HCT116 (cell line): Measurements from ENCODE around the gene MYO16. TPM values are rescaled to one million over a fixed set of nuclear protein-coding genes. Genes with fewer than 3 reads are reported as not detected.
A peak's percentile ranks its signal among the peaks of the same experiment; 100 is the strongest.

Experiments used
- ATAC-seq: fragments of 200-7000 bp; cut with Tn5 transposase; 2 replicates; pipeline ENCODE4 v1.9.1; 2020; ENCODE audit warnings: mild to moderate bottlenecking, moderate library complexity
- BruUV-seq: library from RNA; stranded (reverse); fragments of 400-500 nt; replicated peaks from 2 replicates; lab custom pipeline; 2021; lab: Mats Ljungman, UMichigan
- CTCF ChIA-PET: fragments of 300-600 bp; sonication (Branson Sonifier 250); formaldehyde crosslinking; loops from one replicate; lab custom pipeline; 2021; ENCODE audit warnings: antibody characterized with exemption; lab: Charles Lee
- POLR2A ChIA-PET: fragments of 300-600, 350-600 bp; sonication (Branson Sonifier 250); formaldehyde crosslinking; loops from one replicate; lab custom pipeline; 2021; ENCODE audit warnings: antibody characterized with exemption; lab: Charles Lee
- RAD21 ChIA-PET, 2 experiments: fragments of 300-600 bp; sonication (Branson Sonifier 250); formaldehyde crosslinking; loops; one replicate each; lab custom pipeline; 2023; ENCODE audit warnings: low total read pairs in 2 of 2; ENCODE audit not compliant: uncharacterized antibody in 2 of 2, unreplicated experiment in 2 of 2, low non-redundant PET in 1 of 2; lab: Charles Lee
- DNase-seq: peaks from one replicate; pipeline ENCODE4 v3.0.0-alpha.2; 2010; ENCODE audit warnings: low read depth, low spot score
- H2AFZ ChIP-seq: fragments of 200-600 bp; shearing (Covaris generic), sonication (generic); 2 replicates; pipeline ENCODE4 v1.6.1; 2017; ENCODE audit warnings: low read depth, mixed run types, mixed read lengths, antibody characterized with exemption, low read length; ENCODE audit not compliant: poor library complexity, severe bottlenecking
- H3K27ac ChIP-seq: 2 replicates; pipeline ENCODE4 v1.5.1; 2012; ENCODE audit warnings: low read depth, low read length
- H3K27me3 ChIP-seq: fragments of 200-600 bp; sonication (generic); 2 replicates; pipeline ENCODE4 v1.6.1; 2016; ENCODE audit warnings: mixed run types, low read length, mixed read lengths; ENCODE audit not compliant: insufficient read depth
- H3K36me3 ChIP-seq, 2 experiments: fragments of 200-500 bp in 1 of 2; fragments of 200-600 bp in 1 of 2; sonication (Bioruptor generic) in 1 of 2; sonication (generic) in 1 of 2; 2 replicates each; pipeline versions ENCODE4 v1.5.1 to v1.6.1; 2014 to 2016; ENCODE audit warnings: low read length in 2 of 2, inconsistent platforms in 1 of 2, mixed read lengths in 1 of 2, mixed run types in 1 of 2; ENCODE audit not compliant: insufficient read depth in 2 of 2, control insufficient read depth in 1 of 2
- H3K4me1 ChIP-seq, 2 experiments: fragments of 200-600 bp in 1 of 2; sonication (generic) in 1 of 2; 2 replicates each; pipeline versions ENCODE4 v1.5.1 to v1.6.1; 2012 to 2017; ENCODE audit warnings: low read length in 2 of 2, inconsistent platforms in 1 of 2, mild to moderate bottlenecking in 1 of 2, mixed read lengths in 1 of 2, mixed run types in 1 of 2, moderate library complexity in 1 of 2; ENCODE audit not compliant: insufficient read depth in 2 of 2, control insufficient read depth in 1 of 2
- H3K4me2 ChIP-seq: fragments of 200-600 bp; sonication (generic); 2 replicates; pipeline ENCODE4 v1.6.1; 2017; ENCODE audit warnings: mixed run types, low read length, mixed read lengths
- H3K4me3 ChIP-seq, 2 experiments: fragments of 200-600 bp in 1 of 2; sonication (generic) in 1 of 2; replicated peaks in 1 of 2; 2 replicates each; pipeline ENCODE4 v1.5.1; 2011 to 2016; ENCODE audit warnings: low read length in 2 of 2, control low read depth in 1 of 2, low read depth in 1 of 2, mild to moderate bottlenecking in 1 of 2, mixed read lengths in 1 of 2, mixed run types in 1 of 2
- H3K79me2 ChIP-seq: fragments of 200-600 bp; sonication (generic); 2 replicates; pipeline ENCODE4 v1.6.1; 2017; ENCODE audit warnings: mild to moderate bottlenecking, mixed run types, low read length, moderate library complexity, mixed read lengths; ENCODE audit not compliant: insufficient read depth
- H3K9ac ChIP-seq: fragments of 200-600 bp; sonication (generic); 2 replicates; pipeline ENCODE4 v1.6.1; 2016; ENCODE audit warnings: low read length, mixed read lengths
- H3K9me2 ChIP-seq: fragments of 200-600 bp; sonication (generic), shearing (Covaris generic); 2 replicates; pipeline ENCODE4 v1.6.1; 2017; ENCODE audit warnings: mixed run types, mild to moderate bottlenecking, moderate library complexity; ENCODE audit not compliant: insufficient read depth
- H3K9me3 ChIP-seq, 2 experiments: fragments of 200-500 bp in 1 of 2; fragments of 200-600 bp in 1 of 2; sonication (Bioruptor generic) in 1 of 2; sonication (generic) in 1 of 2; 2 replicates each; pipeline ENCODE4 v1.6.1; 2014 to 2017; ENCODE audit warnings: low read length in 2 of 2, mixed read lengths in 2 of 2, inconsistent platforms in 1 of 2, low read depth in 1 of 2, mild to moderate bottlenecking in 1 of 2, mixed run types in 1 of 2, moderate library complexity in 1 of 2; ENCODE audit not compliant: control insufficient read depth in 1 of 2, insufficient read depth in 1 of 2
- H4K20me1 ChIP-seq: fragments of 200-600 bp; sonication (generic), shearing (Covaris generic); 2 replicates; pipeline ENCODE4 v1.6.1; 2017; ENCODE audit warnings: mixed run types, mild to moderate bottlenecking, moderate library complexity; ENCODE audit not compliant: insufficient read depth
- CBX3 ChIP-seq: IDR thresholded peaks from 2 replicates; pipeline ENCODE4 v1.6.1; 2012; ENCODE audit warnings: low read depth
- CEBPB ChIP-seq: IDR thresholded peaks from 2 replicates; pipeline ENCODE4 v1.6.1; 2012; ENCODE audit warnings: low read depth
- CTCF ChIP-seq, 3 experiments: fragments of 200-600 bp in 1 of 3; sonication (generic) in 1 of 3; IDR thresholded peaks in 2 of 3; conservative IDR thresholded peaks in 1 of 3; 2 replicates each; pipeline ENCODE4 v1.5.1; 2012 to 2017; ENCODE audit warnings: low read depth in 2 of 3, low read length in 2 of 3, antibody characterized with exemption in 1 of 3, borderline replicate concordance in 1 of 3, control low read depth in 1 of 3, mild to moderate bottlenecking in 1 of 3, mixed read lengths in 1 of 3, mixed run types in 1 of 3, moderate library complexity in 1 of 3; ENCODE audit not compliant: insufficient read depth in 1 of 3
- REST ChIP-seq: IDR thresholded peaks from 2 replicates; pipeline ENCODE4 v1.6.1; 2012; ENCODE audit warnings: low read depth
- SIN3A ChIP-seq: IDR thresholded peaks from 2 replicates; pipeline ENCODE4 v1.6.1; 2012; ENCODE audit warnings: low read depth
- intact Hi-C: fragments of 100-400 bp; cut with micrococcal nuclease; formaldehyde crosslinking; loops from 2 replicates; pipeline ENCODE4 v1.10.0; 2022
- total RNA-seq: library from RNA; stranded (reverse); gene quantifications from one replicate; pipeline ENCODE4 v1.2.1, GENCODE V29; 2021; ENCODE audit not compliant: unreplicated experiment

Gene MYO16
- total RNA-seq, 1 experiment from 2014 or later = 0.07 TPM

- no peak for TF ChIP-seq REST
Observed at GRCh38 chr13:109199280-109199679, 569.9 kb downstream of the MYO16 start (continued).

- Histone ChIP-seq H3K9me3 (no peaks in the 10 kb centered on the region), H3K79me2 (no peaks in the 10 kb centered on the region), H3K27ac (no peak overlapping the region), H4K20me1 (no peaks in the 10 kb centered on the region), H3K36me3 (no peaks in the 10 kb centered on the region), H3K9me2 (no peaks in the 10 kb centered on the region), H2AFZ (peak overlapping the region; percentile 42), H3K9ac (no peak overlapping the region), H3K4me1 (peaks cover 0 to 41% of the 10 kb centered on the region in 2 experiments; a peak in 2 of 4 replicates), H3K4me2 (peak overlapping the region; percentile 31), H3K4me3 (no peak overlapping the region), H3K27me3 (no peaks in the 10 kb centered on the region)
- POLR2A ChIA-PET = no interaction called here
- no peak for ATAC-seq
- CTCF ChIA-PET = interaction anchor here (0.7 kb wide), 1 partner anchor 155 kb away, joined by 4 read pairs; no protein-coding TSS in a partner anchor
- RAD21 ChIA-PET = no interaction called here
- DNase-seq = no peak
- intact Hi-C loops = no loop called here
- no peak for TF ChIP-seq CEBPB
- no TSS peak for BruUV-seq
Observed at GRCh38 chr13:109200556-109200955, 571.1 kb downstream of the MYO16 start.

- Histone ChIP-seq H3K4me2 (no peak overlapping the region), H3K36me3 (no peaks in the 10 kb centered on the region), H3K27me3 (no peaks in the 10 kb centered on the region), H3K4me3 (no peak overlapping the region), H3K9ac (no peak overlapping the region), H2AFZ (no peak overlapping the region), H3K4me1 (peaks cover 0 to 51% of the 10 kb centered on the region in 2 experiments; a peak in 2 of 4 replicates), H3K27ac (no peak overlapping the region), H4K20me1 (no peaks in the 10 kb centered on the region), H3K79me2 (no peaks in the 10 kb centered on the region), H3K9me3 (no peaks in the 10 kb centered on the region), H3K9me2 (no peaks in the 10 kb centered on the region)
- ChIA-PET CTCF (no interaction called here), POLR2A (no interaction called here), RAD21 (no interaction called here)
- BruUV-seq = no TSS peak
- no peak for ATAC-seq
- intact Hi-C loops = no loop called here
- DNase-seq = no peak
- TF ChIP-seq CBX3 (no peak), SIN3A (no peak), CTCF (IDR thresholded peaks at IDR 0.05 in 2 of 3, conservative IDR thresholded peaks at IDR 0.05 in 1 of 3; ENCODE audit: borderline replicate concordance in 1 of 3, insufficient read depth in 1 of 3, low read depth in 2 of 3, low read length in 2 of 3) (no peak)
- TF ChIP-seq, all 23 proteins: peak for 0
Observed at GRCh38 chr13:109203587-109203986, 574.2 kb downstream of the MYO16 start.
